NCI-H526 treated with DMSO at 0.1 percent for 48 hours (cell line): ENCODE results near the gene COL4A3.

Experiments used
- DNase-seq: peaks from one replicate; lab custom pipeline; 2025; lab: John Stamatoyannopoulos, UW

COL4A3 gene

DNA sequence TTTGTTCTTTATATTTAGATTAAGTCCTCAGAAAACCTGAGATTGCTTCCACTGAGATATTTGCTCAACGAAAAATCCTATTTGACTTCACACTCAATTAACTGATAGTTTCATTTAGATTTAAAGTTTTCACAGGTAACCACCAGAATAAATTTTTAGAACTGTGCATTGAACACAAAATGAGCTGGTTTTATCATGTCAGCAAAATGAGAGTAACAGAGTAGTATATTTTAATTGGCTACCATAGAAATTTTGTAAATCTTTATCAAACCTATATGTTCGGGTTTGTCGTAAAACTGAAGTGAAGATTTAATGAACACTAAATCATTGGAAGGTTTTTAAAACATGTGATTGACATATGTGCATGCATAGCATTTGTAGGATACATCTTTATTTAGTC is 127.9 kb downstream of the COL4A3 start:
- DNase-seq: no peak

DNA sequence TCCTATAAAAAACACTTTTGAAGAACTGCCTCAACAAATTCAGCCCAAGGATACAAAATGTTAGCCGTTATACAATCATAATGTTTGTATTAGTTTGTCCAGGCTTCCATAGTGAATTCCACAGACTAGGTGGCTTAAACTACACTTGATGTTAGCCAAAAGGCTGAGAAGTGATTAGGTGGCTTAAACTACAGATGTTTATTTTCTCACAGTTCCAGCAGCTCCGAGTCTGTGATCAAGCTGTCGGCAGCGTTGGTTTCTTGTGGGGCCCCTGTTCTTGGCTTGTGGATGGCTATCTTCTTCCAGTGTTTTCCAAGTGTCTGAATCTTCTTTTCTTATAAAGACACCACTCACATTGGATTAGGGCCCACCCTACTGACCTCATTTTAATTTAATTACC is 129.1 kb downstream of the COL4A3 start:
- no peak for DNase-seq

- no peak for DNase-seq
Observed at GRCh38 chr2:227295806-227296205, 131.4 kb downstream of the COL4A3 start.

GRCh38 chr2:227296671-227297405 is 132.4 kb downstream of the COL4A3 start:
- no peak for DNase-seq

DNA sequence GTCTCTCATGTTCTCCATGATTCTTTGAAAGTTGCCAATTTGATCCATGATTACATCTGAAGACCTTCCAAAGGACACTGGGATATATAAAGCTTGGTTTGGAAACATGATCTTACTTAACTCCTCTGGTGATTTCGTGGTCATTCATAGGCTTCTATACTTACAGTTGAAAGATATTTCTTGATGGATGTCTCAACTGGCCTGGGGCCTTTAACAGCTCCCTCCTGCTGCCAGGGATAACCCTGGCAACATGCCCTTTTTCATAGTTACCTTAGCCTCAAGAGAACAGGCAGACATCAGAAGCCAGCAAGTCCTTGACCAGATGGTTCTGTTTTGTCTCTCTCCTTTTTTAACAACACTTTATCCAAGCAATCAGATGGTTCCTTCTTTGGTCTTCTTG is 137.1 kb downstream of the COL4A3 start:
- DNase-seq: no peak

DNA sequence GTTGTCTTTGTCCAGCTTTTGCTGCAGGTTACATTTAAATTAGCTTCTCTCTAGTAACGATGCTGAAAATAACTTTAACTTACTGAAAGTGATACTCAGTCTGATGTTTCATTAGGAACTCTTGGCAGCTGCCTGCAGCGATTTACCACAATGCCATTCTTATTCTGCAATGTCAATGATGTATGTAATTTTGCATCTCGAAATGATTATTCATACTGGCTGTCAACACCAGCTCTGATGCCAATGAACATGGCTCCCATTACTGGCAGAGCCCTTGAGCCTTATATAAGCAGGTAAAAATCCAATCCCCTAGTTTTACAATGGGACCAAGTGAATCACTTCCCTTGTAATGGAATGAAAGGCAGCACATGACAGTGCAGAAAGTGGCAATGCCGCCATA is 144.4 kb downstream of the COL4A3 start:
- DNase-seq: no peak

DNA sequence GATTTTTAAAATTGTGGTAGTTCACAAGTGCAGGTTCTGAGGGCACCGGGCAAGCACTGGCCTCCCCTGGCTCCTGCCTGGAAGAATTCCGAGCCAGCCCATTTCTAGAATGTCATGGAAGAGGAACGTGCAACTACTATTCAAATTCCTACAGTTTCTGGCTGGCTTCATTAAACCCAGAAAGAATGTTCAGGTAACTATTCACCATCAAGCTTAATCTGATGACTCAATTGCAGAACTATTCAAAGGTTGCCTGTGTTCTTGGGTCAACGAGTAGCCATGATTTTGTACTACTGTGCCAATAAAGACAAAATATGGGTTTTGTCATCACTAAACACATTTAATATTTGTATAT is 146.3 kb downstream of the COL4A3 start:
- DNase-seq: no peak

DNA sequence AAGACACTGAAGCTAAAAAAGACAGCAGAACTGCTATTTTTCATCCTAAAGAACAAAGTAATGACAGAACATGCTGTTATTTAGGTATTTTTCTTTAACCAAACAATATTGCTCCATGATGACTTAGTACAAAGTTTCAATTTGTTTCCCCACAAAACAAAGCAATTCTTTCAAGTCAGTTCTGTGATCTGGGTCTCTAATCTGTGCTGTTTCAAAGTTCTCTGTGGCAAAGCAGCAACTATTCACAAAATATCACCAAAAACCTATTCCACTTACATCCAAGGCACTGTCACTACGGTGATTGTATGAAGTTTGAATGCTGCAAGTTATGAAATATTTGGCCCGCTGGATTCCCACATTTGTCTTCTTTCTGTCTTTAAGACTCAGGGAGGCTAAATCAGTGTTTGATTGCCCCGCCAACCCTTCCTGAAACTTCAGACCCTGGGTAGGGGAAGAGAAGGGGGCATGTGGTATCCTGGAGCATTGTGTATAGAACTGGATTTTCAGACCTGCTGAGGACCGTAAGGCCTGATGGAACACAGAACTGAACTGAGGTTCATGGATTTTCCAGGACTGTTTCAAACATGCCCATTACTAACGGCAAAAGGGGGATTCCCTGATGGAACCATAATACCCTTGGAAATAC is 147.6 kb downstream of the COL4A3 start:
- no peak for DNase-seq

- no peak for DNase-seq
Observed at GRCh38 chr2:227312579-227312978, 148.2 kb downstream of the COL4A3 start.

DNA sequence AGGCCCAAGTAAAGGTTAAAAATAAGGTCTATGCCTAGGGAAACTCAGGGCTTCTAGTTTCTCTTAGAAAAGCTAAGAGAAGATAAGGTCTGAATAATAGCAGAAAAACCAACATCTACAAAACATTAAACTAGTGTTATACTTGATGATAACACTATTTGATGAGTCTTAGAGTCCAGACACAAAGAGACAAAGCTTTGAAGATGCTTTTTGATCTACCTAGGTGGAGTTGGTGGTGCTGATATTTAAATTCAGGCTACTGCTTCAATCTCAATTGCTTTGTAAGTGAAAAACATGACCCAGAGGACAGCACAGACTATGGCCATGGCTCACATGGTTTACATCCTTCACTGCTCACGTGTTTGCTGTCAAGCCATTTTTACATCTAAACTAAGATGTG is 148.9 kb downstream of the COL4A3 start:
- DNase-seq: no peak

GRCh38 chr2:227317834-227318233 is 153.4 kb downstream of the COL4A3 start:
- DNase-seq: no peak

GRCh38 chr2:227320305-227321094 is 156.1 kb downstream of the COL4A3 start:
- no peak for DNase-seq

DNA sequence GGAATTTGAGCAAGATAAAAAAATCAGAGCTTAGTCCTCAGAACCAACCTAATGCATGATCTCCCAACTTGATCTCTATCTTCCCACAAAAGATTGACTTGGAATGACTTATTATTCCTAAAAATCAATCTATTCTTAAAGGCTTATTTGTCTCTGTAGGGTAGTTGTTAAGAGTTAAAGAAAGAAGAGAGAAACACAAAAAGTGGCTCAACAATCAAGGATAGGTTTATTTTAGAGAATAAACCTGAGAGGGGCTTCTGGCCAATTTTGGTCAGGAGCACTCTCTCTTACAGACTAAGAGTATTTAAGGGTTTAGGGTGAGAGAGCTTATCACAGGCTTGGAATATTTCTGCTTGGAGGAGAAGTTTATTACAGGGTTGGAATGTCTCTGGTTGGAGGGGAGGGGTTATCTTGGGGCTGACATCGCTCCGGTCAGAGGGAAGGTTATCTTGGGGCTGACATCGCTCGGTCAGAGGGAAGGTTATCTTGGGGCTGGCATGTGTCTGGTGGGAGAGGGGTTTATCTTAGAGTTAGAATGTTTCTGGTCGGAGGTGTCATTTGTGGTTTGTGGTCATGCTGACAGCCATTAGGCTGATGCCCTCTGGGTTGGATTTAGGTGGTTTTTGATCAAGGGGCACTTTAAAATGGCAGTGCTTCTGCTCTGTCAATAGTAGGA is 158.2 kb downstream of the COL4A3 start:
- no peak for DNase-seq

GRCh38 chr2:227323818-227324217 is 159.4 kb downstream of the COL4A3 start:
- DNase-seq: no peak

- no peak for DNase-seq
Observed at GRCh38 chr2:227324642-227324994, 160.2 kb downstream of the COL4A3 start.

DNA sequence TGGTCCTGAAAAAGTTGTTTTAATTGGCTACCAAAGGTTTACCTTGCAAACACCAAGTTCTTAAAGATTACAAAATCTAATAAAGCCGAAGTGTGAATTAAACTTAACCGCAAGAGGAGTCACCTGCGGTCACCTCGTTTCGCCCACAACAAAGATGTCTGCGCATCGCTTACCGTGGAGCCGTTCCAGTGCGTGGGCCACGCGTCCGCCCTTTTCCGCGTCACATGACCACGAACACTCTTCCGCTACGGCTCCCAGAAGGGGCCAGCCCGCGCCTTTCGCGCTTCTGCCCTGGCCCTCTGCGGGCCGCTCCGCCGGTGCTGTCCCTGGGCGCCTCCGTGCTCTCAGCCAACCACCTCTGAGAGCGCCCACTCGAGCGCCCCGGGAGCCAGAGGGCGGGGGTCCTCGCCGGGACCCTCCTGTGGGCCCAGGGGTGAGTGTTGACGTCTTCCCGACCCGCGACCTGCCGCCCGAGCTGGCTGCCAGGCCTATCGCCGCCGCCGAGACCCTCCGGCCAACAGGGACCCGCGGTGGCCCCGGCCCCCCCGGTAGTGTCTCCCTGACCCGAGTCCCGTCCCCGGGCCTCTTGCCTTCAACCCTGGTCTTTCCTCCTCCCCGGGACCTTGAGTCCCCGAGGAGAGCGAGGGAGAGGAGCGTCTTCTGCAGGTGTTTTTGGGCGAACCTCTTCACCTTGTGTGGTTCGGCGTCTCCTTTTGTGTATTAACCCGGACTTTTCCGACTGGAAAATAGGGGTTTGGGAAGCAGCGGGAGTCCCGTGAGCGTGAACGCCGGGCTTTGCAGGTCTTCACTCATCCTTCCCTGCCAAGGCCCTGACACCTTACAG is 160.8 kb downstream of the COL4A3 start, which contains the start of gene MFF:
Gene MFF, plus strand, starts transcription at position 257 of the 844 bp plus-strand sequence. CDS start 5,415 bp downstream, outside the sequence.
- peak; percentile 78 for DNase-seq

DNA sequence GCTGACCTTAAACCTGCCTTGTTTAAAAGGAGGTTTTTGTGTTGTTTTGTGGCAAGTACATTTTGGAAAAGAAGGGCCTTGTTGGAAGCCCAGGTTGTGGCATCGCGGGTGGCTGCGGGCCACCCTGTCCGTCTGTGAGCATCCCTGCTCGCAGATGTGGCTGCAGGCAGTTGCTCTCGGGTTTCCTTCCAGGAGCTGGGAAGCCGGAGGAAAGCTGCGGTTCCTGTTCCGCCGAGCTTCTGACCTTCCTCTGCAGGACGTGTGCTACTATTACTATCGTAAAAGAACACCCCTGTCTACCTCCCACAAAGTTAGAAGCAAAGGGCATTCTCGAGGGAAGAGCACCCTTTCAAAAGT is 161.4 kb downstream of the COL4A3 start:
- DNase-seq: peak; percentile 67

- no peak for DNase-seq
Observed at GRCh38 chr2:227326783-227327182, 162.4 kb downstream of the COL4A3 start.

GRCh38 chr2:227335713-227336112 is 171.3 kb downstream of the COL4A3 start:
- no peak for DNase-seq

- no peak for DNase-seq
Observed at GRCh38 chr2:227337442-227337841, 173.0 kb downstream of the COL4A3 start.

DNA sequence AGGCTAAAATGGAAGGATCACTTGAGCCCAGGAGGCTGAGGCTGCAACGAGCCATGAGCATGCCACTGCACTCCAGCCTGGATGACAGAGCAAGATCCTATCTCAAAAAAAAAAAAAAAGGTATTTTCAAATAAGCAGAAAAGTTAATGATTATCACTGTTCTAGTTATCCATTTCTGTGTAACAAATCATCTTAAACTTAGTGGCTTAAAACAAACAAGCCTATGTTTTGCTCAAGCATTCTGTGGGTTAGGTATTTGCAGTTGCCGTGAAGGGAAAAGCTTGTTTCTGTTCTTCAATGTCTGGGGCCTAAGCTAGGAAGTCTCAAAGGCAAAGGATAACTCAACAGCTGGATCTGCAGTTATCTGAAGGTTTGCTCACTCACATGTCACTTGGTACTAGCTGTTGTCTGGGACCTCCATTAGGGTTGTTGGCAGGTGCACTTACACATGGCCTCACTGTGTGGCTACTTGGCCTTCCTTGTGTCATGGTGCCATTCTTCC is 174.7 kb downstream of the COL4A3 start:
- DNase-seq: no peak
